ENCODE results near the gene P4HA2. TPM values are rescaled to one million over a fixed set of nuclear protein-coding genes. Genes with fewer than 3 reads are reported as not detected.

P4HA2 gene
- total RNA-seq, 1 donor from 2014 or later, result 25.1 TPM

DNA sequence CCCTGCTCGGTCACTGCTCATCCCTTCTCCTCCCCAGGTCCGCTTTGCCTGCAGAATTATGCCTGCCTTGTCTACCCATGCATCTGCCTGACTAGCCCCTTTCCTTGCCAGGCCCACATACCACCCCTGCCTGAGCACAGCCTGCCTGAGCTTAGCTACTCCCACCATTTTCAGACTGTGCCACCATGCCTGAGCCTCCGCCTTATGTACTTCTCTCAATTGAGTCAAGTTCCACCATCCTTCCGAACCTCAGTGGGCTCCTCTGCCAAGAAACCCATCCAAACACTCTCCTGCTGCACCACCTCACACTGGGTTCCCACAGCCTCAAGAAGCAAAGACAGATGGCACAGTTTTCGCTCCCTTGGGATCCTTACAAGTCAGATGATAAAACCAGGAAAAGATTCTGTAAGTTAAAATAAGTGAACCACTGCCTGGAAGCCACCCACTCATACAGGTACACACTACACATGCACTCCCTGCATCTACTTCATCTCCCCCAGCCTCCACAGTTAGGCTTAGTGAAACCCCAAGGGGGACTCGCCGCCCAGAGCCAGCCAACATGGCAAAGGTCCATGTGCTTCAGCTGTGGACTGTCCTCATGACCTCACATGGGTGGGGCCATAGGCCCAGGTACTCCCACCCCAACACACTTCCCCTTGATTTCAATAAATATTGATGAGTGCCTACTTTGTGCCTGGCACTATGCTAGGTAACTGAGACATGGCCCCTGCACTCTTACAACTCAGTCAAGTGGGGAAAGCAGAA is 23.1 kb downstream of the P4HA2 start:
- intact Hi-C loops (cut with micrococcal nuclease), result no loop called here

DNA sequence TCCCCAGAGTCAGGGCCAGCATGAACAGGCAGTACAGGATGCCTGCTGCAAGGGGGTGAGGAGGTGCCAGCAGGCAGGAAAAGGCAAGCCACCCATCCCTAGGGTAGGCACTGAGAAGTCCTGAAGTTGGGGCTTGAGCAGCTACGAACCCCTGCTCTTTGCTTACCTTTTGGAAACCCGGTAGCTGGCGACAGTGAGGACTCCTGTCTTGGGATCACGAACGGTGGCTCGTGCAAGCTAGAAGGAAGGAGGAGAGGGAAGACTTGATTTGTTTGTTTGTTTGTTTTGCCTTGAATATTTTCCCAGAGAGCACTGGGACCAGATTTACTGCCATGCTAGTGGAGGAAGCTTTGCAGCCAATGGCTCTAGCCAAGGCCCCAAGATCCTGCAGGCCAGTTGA is 23.7 kb downstream of the P4HA2 start:
- intact Hi-C loops (cut with micrococcal nuclease), result no loop called here

DNA sequence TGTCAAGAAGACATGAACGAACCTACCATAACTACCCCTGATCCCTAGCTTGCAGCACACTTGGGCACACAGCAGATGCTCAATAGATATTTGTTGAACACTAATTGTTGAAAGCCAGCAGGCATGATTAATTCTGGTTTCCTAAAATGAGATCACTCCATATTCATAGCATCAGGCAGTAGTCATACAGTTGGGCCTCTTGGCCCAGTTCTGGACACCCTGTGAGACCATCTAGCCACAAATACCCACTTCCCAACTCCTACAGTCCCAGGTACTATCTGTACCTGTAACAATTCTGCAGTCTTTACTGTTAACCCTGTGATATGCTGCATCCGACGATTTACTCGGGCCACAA is 24.2 kb downstream of the P4HA2 start:
- intact Hi-C loops (cut with micrococcal nuclease), result no loop called here

DNA sequence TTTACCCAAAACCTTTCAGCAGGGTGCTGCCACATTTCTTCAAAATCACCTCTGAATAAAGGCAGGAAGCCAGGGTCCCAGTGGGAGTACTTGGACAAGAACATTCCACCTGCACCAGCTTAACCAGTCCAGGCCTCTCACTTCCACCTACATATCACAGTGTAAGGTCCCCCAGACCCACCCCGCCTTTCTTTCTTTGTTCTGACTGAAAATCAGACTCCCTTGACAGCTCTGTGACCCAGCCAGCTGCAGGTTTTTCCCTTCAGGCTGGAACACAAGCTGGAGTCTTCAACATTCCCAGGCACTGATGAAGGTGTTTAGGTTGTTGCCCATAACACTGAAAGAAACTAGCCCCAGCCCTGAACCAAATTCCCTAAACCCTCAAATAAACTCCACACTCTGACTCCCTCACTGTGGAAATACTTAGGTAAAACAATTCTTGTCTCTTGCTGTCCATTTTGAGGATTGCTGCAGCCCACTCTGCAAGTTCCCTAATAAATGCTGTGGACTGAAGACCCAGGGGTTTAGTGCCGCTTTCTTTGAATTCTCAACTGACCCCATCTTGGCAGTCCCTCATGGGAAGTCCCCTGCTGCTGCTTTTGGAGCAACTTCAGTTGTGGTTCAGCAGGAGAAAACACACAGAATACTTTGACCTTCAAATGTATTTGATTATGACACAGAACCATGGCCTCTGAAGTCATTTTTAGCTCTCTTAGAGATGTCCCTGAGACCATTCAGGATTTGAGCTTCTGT is 24.8 kb downstream of the P4HA2 start:
- intact Hi-C loops (cut with micrococcal nuclease), result no loop called here

DNA sequence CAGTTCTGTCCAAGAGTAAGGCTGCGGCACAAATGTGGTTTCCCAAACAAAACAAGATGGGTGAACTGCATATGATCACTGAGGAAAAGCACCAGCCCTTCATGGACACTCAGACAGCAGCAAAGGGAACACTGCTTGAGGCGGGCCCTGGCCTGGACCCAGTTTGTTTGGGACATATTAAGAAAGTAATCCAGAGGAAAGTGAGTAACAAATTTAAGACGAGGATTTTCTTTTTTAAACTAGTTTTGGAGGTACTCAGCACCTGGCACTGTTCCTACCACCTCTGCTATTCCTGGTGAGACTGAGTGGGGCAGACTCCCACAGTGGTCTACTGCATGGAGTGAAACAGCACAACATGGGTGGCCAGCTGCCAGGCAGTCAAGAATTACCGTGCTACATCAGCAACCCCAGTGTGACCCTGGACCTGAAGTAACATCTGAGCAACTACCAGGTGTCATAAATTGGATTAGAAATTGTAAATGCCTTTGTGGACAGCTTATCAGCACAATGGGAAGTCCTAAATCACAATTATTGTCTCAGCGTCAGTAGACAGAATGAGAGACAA is 28.5 kb downstream of the P4HA2 start:
- intact Hi-C loops (cut with micrococcal nuclease), result no loop called here

DNA sequence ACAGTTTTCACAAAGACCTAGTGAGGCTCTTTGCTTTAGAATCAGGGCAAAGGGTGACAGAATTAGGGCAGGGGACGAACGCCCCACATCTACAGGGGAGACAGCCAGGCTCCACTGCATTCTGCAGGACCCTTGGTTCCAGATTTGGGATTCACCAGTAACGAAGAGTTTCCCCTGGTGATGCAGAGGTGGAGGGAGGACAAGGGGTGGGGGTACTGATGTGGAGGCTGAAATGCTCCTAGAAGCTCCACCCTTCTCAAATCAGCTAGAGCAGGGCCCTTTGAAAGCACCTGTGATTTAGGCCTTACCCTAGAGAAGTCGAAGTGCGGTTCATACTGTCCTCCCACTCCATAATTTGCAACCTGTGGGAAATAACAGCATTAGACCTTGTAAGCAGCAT is 29.1 kb downstream of the P4HA2 start:
- intact Hi-C loops (cut with micrococcal nuclease), result no loop called here

DNA sequence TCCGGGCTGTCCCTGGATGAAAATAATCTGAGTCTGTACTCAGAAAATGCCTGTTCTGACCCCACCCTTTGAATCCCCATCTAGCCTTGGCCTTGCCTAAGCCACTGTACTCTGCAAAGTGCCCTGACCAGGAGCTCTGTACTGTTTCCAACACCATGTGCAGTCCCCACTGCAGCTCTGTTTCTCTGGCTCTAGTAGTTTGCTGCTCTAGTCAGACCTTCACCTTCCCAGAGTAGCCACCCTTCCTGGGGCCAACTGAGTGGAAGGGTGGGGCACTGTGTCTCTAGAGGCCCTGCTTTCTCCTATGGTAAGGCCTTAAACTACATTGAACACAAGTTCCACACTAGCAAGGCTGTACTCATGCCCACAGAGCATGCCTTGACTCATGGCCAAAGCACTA is 31.9 kb downstream of the P4HA2 start:
- intact Hi-C loops (cut with micrococcal nuclease), result no loop called here

DNA sequence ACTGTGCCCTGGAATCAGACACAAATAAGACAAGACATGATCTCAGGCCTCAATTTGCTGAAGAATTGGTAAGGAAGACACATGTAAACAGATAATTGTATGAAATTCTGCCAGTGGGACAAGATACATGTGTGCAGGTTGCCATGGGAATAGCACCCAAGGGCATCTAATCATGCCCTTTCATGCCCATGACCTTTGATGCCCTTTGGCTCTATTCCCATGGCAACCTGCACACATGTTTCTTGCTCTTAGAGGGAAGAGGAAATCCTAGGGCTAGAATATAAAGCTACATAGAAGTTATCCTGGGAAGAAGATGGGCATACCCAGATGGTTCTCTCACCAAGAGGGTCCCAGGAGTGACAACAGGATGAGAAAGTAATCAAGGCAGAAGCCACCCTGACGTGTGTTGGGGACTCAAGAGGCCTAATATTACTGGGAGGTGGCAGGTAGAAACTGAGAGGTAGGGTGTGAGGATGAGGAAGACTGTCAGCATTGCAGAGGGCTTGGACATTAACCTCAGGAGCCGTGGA is 34.4 kb downstream of the P4HA2 start:
- intact Hi-C loops (cut with micrococcal nuclease), result no loop called here

DNA sequence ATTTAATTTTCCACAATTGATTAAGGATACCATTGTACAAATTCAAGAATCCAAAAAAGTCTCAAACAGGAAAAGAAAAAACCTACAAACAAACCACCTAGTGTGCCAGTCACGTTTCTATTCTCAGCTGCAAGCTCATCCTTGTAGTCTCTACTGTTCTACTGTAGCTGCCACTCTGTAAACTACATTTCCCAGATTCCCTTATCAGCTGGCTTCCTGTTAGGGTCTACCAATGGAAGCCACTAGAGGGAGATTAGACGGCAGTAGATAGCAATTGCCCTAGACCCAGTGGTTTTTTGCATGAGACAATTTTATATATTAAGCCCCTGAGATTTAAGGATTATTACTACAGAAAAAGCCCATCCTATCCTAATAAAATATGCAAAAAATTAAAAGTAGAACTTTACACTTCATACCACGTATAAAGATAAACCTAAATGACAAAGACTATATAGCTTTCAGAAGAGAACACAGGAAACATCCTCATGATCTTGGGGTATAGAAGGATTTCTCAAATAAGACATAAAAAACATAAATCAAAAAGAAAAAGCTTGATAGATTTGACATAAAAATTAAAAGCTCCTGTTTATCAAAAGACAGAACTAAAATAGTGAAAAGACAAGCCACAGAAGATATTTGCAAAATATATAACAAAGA is 37.4 kb downstream of the P4HA2 start:
- intact Hi-C loops (cut with micrococcal nuclease), result no loop called here

DNA sequence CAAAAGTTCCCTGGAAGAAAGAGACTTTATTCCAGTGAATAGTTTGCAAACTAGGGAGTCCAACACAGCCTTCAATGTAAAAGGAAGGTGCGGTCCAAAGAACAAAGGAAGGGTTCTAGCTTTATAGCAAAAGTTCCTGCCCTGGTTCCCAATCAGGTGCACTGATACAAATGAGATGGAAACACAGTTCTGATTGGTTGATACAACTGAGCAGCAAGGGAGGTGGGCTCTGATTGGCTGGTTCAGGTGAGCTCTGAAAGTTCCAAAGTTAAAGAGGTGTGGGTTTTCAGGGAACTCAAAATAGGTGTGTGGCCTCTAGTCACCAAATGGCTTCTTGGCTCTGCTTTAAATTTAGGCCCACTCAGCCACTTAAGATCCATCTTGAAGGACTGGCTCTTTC is 43.1 kb downstream of the P4HA2 start:
- intact Hi-C loops (cut with micrococcal nuclease), result no loop called here

DNA sequence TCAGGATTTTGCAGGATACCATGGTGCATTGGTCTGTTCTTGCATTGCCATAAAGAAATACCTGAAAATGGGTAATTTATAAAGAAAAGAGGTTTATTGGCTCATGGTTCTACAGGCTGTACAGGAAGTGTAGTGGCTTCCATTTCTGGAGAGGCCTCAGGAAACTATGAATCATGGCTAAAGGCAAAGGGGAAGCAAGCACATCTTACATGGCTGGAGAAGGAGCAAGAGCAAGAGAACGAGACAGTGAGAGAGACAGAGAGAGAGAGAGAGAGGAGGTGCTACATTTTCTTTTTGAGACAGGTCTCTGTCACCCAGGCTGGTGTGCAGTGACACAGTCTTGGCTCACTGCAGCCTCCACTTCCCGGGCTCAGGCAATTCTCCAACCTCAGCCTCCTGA is 43.9 kb downstream of the P4HA2 start:
- intact Hi-C loops (cut with micrococcal nuclease), result no loop called here

DNA sequence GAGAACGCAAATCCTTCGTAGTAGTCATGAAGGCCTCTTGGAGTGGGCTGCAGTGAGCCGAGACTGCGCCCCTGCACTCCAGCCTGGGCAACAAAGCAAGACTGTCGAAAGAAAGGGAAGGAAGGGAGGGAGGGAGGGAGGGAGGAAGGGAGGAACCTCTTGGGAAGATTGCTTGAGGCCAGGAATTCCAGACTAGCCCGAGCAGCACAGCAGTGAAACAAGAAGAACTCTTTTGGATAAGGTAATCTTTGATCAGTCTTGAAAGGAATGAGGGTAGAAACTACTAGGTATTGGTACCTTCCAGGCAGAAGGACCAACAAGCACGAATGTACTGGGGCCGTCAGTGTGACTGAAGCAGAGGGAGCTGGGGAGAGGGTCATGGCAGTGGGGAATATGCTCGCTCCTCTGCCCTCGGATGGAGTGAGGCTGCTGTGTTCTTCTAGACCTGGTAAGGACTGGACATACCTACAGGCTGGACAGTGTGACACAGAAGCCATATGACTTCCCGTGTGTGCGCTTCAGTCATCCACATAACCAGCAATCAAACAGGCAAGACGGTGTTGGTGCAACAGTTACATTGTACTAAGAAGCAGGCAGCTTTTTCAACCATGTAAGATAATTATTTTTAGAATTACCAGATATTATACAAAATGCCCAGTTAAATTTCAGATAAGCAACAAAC is 45.2 kb downstream of the P4HA2 start:
- intact Hi-C loops (cut with micrococcal nuclease), result no loop called here

DNA sequence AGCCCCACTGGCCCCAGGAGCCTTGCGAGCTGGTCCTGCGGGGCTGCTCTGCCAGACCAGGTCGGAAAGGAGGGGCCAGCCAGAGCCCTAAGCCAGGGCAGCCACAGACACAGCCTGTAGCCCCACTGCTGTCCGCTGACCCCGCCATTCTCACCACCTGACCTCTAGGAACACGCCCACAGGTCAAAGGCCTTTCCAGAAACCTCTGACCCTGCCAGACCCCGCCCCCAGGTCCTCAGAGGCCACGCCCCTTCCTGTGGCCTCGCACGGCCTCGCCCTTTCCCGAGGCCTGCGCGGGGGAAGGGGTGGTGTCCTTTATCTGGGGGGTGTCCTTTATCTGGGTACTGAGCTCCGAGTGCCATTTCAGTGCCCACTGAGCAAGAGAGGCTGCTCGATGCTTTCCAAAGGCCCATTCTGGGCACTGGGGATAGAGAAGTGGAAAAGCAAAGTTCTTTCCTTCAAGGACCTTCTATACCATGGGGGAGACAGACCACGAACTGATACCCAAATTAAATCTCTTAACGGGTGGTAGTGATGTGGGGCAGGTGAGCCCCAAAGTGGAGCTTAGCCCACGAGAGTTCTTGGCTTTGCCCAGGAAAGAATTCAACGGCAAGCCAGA is 46.5 kb downstream of the P4HA2 start:
- intact Hi-C loops (cut with micrococcal nuclease), result no loop called here

DNA sequence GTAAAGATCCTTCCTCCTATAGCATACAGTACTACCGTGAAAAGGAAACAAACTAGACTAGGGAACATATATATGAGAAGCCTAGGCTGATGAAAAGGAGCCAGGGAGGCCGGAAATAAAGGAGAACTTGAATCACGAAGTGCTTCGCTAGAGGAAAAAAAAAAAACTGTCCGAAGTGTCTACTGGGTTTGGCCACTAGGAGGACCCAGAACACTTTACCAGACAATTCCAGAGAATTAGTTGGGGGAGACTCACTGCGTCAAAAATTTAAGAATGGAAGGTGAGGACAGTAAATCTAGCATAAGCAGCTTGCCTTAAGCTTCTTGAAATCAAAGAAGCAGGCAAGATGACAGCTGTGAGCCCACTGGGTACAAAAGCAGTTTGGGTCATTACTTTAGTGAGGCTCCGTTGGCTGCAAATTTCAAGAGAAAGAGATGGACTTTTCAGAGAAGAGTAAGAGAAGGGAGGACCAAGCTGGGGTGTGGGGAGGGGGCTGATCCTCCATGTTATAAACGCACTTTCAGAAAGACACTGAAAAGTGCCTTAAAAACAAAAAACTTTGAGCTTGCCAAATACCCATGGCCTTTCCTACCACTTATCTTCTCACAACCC is 47.4 kb downstream of the P4HA2 start:
- intact Hi-C loops (cut with micrococcal nuclease), result loop anchor here (1.0 kb wide), 1 partner anchor 316 kb away; no protein-coding TSS in a partner anchor

DNA sequence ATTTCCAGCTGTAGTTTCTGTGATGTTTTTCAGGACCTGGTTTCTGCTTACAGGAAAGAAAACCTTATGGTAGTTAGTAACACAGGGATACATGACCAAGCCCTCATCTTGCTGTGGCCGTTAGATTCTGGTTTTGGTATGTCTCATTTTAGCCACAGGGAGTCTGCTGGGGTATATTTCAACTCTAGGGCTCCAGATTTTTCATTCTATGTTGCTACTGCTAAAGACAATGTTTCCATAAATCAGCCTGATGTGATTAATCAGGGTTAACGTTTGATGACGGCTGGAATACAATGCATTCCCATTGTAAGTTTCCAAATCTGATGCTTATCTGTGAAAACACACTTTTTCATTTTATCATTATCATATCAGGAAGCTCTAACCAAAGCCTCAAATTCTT is 48.2 kb downstream of the P4HA2 start:
- intact Hi-C loops (cut with micrococcal nuclease), result loop anchor here (1.0 to 5.0 kb wide), 4 partner anchors 47 to 592 kb away; partner anchors contain the start of gene SLC22A5

DNA sequence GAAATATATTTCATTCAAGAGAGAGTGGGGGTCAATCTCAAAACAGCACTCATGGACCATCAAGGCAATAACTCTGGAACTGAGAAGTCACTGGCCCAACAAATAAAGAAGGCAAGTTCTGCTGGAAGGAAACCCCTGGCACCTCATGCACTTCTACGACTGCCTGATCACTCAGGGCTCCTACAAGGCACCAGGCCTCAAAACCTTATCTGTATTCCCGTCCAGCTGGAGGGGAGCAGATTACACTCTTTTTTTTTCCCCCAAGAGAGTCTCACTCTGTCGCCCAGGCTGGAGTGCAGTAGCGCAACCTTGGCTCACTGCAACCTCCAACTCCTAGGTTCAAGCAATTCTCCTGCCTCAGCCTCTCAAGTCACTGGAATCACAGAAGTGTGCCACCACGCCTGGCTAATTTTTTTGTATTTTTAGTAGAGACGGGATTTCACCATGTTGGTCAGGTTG is 49.9 kb downstream of the P4HA2 start:
- intact Hi-C loops (cut with micrococcal nuclease), result loop anchor here (1.0 to 5.0 kb wide), 5 partner anchors 45 to 590 kb away; partner anchors contain the start of gene SLC22A5

DNA sequence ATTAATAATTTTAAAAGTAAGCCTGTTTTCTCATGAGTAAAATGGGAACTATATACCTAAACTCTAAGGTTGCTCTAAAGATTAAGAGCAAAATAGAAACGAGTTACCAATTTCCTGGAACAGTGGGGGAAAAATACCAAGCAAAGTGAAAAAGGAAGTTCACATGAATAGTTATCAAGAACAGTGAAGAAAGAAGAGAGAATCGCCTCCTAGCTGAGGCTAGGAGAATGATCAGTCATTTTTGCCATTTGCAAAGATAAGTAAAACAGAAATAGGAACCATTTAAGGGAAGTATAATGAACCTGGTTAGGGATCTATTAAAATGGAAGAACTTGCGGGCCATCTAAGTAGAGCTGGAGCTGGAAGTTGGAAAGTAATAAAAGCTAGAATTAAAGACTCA is 50.7 kb downstream of the P4HA2 start:
- intact Hi-C loops (cut with micrococcal nuclease), result loop anchor here (1.0 to 5.0 kb wide), 5 partner anchors 45 to 590 kb away; partner anchors contain the start of gene SLC22A5

DNA sequence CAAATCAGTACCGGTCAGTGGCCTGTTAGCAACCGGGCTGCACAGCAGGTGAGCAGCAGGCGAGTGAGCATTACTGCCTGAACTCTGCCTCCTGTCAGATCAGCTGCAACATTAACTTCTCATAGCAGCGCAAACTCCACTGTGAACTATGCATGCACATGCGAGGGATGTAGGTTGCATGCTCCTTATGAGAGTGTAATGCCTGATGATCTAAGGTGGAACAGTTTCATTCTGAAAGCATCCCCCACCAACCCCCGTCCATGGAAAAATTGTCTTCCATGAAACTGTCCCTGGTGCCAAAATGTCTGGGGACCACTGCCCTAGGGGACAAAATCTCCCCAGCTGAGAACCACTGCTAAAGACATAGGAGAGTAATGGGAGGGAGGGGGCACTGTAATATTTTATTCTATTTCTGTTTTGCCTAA is 51.1 kb downstream of the P4HA2 start:
- intact Hi-C loops (cut with micrococcal nuclease), result loop anchor here (5.0 kb wide), 3 partner anchors 44 to 589 kb away; partner anchors contain the start of gene SLC22A5

DNA sequence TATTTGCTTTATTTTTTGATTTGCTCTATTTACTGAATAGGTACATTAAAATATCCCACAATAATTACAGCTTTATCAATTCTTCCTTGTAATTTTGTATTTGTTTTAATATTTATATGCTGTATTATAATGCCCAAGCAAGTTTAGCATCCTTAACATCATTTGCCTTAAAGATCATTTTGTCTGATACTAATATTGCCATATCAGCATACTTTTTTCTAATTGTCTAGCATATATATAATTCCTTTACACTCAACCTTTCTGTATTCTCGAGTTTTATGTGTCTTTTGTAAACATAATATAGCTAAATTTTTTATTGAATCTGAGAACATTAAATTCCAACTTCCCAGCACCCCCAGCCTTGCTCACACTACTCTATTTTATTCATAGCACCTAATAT is 64.7 kb downstream of the P4HA2 start:
- intact Hi-C loops (cut with micrococcal nuclease), result no loop called here
